Pancreas (tissue), 10 donors: ENCODE data around the gene LYPD5. TPM values are rescaled to one million over a fixed set of nuclear protein-coding genes. Genes with fewer than 3 reads are reported as not detected.
"Not testable (repeated sequence)": the region's sequence is repeated elsewhere in the genome, so short reads cannot be mapped to it uniquely, and the experiment has no call there.

Source experiments
- ATAC-seq, 4 donors: fragments of 200-7000 bp; cut with Tn5 transposase; one replicate each; pipeline versions ENCODE4 v1.8.0 to v1.9.1; 2020; ENCODE audit warnings: mild to moderate bottlenecking in 4 of 4, moderate library complexity in 4 of 4
- DNase-seq, 6 donors: peaks; one replicate each; pipeline ENCODE4 v3.0.0-alpha.2; 2020
- FAIRE-seq: peaks from 2 replicates; lab custom pipeline; 2012; peaks lifted over from hg19 to GRCh38; lab: Jason Lieb, UNC
- H3K27ac ChIP-seq, 4 donors: fragments of 200-600 bp; sonication (generic); 1 replicate in 3 of 4; 2 replicates in 1 of 4; pipeline versions ENCODE4 v1.5.0 to v1.8.0; 2020
- H3K27me3 ChIP-seq, 4 donors: fragments of 200-600 bp; one replicate each; pipeline ENCODE4 v1.8.0; 2021
- H3K36me3 ChIP-seq, 3 donors: fragments of 200-600 bp; sonication (generic) in 1 of 3; one replicate each; pipeline versions ENCODE4 v1.5.0 to v1.8.0; 2020 to 2021
- H3K4me1 ChIP-seq, 3 donors: fragments of 200-600 bp; one replicate each; pipeline ENCODE4 v1.8.0; 2021
- H3K4me3 ChIP-seq, 4 donors: fragments of 200-600 bp; sonication (generic) in 2 of 4; one replicate each; pipeline versions ENCODE4 v1.5.0 to v1.8.0; 2020 to 2021
- H3K9me3 ChIP-seq, 4 donors: fragments of 200-600 bp; one replicate each; pipeline ENCODE4 v1.8.0; 2021
- whole genome bisulfite sequencing, 2 donors: extraction: QIAGEN DNeasy Blood & Tissue Kit; methylation state at CpG; one replicate each; pipeline ENCODE4 v1.1.7; 2013; 5-methylcytosine and 5-hydroxymethylcytosine counted together
- intact Hi-C, 3 donors: fragments of 100-400 bp; cut with DNase I; formaldehyde crosslinking; loops; one replicate each; pipeline versions ENCODE4 v1.11.1 to v1.14.2; 2022
- polyA plus RNA-seq, 2 donors: library from polyadenylated mRNA; stranded (reverse); fragments of 200-250 nt; gene quantifications; one replicate each; pipeline ENCODE4 v1.2.3, GENCODE V29; 2013
- total RNA-seq, 6 donors: library from RNA; stranded (reverse); fragmentation: NEBNext Ultra II Directional in 4 of 6; extraction: Animal tissue kit (Norgen Biotek cat#: 25700) in 4 of 6; gene quantifications; one replicate each; pipeline versions ENCODE4 v1.2.1 to v1.2.4, GENCODE V29; 2021 to 2023
- TF ChIP-seq, protein P1 (sequence below), 4 donors: fragments of 200-600 bp; sonication (generic) in 3 of 4; IDR thresholded peaks; one replicate each; pipeline versions ENCODE4 v1.5.0 to v1.8.0; 2021; ENCODE audit warnings: antibody characterized with exemption in 4 of 4
- donor health status: healthy with polysubstance abuse.
- donor health status: DM: no; HTN: no; CAD: no; lungs with moderate emphysema.
- donor health status: DM: no; HTN: no; CAD: no.
- donor health status: control.
- donor health status: control.
- donor health status: Bipolar disorder and iron deficiency.
- donor health status: DM: yes; HTN: yes; CAD: no.
- donor health status: DM: no; HTN: no; CAD: no.
- donor health status: DM: no; HTN: no; CAD: no.
- donor health status: DM: yes; HTN: yes; CAD: no.

LYPD5 gene
- total and polyA plus RNA-seq, 8 donors = 0.09 to 1.2 (median 0.34) TPM

DNA sequence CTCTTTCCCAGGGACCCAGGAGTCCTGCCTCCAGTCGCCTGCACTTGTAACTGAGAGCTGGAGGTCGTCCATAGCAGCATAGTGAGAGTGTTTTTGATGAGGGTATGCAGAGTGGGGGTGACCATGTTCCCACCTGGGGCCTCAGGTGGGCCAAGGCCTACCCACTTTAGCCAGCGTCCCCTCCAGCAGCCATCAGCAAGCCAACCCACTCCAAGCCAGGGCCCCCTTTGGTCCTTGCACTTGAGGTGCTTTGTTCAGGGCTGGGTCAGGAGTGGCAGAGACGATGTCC lies 35.5 kb downstream of the LYPD5 start:
- H3K27ac ChIP-seq = no peak overlapping the region
- no peaks in the 10 kb centered on the region for H3K4me1 ChIP-seq
- H3K27me3 ChIP-seq = no peaks in the 10 kb centered on the region
- TF ChIP-seq, protein P1, sequence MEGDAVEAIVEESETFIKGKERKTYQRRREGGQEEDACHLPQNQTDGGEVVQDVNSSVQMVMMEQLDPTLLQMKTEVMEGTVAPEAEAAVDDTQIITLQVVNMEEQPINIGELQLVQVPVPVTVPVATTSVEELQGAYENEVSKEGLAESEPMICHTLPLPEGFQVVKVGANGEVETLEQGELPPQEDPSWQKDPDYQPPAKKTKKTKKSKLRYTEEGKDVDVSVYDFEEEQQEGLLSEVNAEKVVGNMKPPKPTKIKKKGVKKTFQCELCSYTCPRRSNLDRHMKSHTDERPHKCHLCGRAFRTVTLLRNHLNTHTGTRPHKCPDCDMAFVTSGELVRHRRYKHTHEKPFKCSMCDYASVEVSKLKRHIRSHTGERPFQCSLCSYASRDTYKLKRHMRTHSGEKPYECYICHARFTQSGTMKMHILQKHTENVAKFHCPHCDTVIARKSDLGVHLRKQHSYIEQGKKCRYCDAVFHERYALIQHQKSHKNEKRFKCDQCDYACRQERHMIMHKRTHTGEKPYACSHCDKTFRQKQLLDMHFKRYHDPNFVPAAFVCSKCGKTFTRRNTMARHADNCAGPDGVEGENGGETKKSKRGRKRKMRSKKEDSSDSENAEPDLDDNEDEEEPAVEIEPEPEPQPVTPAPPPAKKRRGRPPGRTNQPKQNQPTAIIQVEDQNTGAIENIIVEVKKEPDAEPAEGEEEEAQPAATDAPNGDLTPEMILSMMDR (IDR thresholded peaks at IDR 0.05) = no peak
- H3K4me3 ChIP-seq = no peak overlapping the region
- FAIRE-seq (no peak), DNase-seq (no peak), ATAC-seq (no peak)
- intact Hi-C loops = no loop called here
- no peaks in the 10 kb centered on the region for H3K36me3 ChIP-seq
- no peaks in the 10 kb centered on the region for H3K9me3 ChIP-seq
- 66 to 72% methylated on average over 4 of the region's 4 CpGs for WGBS, 2 donors

DNA sequence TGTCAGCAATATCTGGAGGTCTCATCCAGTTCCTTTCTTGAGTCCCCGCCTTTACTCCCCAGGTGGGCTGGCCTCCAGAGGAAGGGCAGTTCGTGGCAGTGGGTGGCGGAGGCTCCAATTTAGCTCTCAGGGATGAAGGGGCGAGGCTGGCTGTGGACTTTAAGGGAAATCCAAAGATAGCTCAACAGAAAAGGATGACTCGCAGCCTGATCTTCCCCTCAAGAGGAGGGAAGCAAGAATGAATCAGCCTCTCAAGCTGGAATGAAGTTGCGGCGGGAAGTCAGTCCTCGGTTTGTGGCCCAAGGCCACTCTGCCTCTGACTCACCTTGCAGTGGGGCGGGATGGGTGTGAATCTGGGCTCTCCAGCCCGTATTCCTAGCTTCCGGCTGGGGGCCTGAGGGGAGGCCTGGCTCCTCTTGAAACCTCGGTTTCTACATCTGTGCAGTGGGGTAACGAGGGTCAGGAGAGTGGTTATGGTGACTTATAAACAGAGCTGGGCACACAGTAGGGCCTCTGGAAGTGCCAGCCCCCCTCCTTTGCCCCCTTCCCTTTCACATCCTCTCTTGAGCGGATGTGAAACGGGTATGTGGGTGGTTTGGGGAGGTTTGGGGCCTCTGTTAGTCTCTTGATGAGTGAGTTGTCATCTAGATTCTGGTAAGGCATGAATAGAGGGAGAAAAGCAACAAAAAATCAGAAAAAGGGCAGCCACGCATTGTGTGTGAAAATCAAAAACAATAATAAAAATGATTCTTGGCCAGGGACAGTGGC lies 37.0 kb downstream of the LYPD5 start:
- DNase-seq (no peak), FAIRE-seq (no peak), ATAC-seq (peak in 3 of 4 donors; percentile 69 to 82 (median 77))
- Histone ChIP-seq H3K4me1 (no peaks in the 10 kb centered on the region), H3K9me3 (no peaks in the 10 kb centered on the region), H3K27ac (peak overlapping the region in 2 of 4 donors; percentile 21 to 47), H3K36me3 (no peaks in the 10 kb centered on the region), H3K4me3 (no peak overlapping the region), H3K27me3 (no peaks in the 10 kb centered on the region)
- 67 to 73% methylated on average over 16 of the region's 16 CpGs for WGBS, 2 donors
- TF ChIP-seq, protein P1 (IDR thresholded peaks at IDR 0.05) = no peak
- intact Hi-C loops = no loop called here

DNA sequence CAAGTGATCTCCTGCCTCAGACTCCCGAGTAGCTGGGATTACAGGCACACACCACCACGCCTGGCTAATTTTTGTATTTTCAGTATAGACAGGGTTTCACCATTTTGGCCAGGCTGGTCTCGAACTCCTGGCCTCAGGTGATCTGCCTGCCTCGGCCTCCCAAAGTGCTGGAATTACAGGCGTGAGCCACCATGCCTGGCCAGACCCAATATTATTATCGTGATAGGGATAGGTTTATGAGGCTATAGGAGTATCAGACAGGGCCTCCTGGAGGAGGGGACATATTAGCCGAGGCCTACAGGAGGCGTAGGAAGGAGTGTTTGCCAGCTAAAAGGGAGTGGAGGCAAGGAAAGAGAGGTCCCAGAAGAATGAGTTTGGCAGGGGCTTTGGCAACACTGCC lies 37.6 kb downstream of the LYPD5 start:
- FAIRE-seq, H3K4me3 ChIP-seq, H3K9me3 ChIP-seq, intact Hi-C loops, H3K27me3 ChIP-seq, ATAC-seq, DNase-seq, H3K36me3 ChIP-seq, H3K4me1 ChIP-seq: not testable (repeated sequence)
- WGBS, 2 donors = 78 to 86% methylated on average over 8 of the region's 8 CpGs
- H3K27ac ChIP-seq = peak overlapping the region in 1 of 4 donors; percentile 21

DNA sequence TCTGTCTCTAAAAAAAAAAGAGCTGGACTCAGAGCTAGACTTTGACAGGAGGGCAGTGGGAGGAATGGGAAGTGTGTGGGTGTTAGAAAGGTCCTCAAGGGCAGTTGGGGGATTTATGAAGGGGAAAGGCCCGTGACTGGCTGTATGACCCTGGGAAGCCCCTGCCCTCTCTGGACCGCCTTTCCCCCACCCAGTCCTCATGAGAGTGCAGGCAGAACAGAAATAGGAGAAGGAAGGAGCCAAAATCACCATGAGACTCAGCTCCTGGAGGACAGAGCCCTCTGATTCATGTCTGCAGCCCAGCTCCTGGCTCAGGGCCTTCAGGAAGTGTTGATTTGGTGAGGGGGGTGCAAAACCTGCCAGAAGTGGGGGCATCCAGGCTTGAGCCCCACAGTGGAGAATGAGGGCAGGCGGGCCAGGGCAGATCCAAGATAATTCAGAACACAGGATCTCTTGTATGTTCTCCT lies 38.7 kb downstream of the LYPD5 start:
- intact Hi-C loops = no loop called here
- no peaks in the 10 kb centered on the region for H3K36me3 ChIP-seq
- H3K9me3 ChIP-seq = no peaks in the 10 kb centered on the region
- 62 to 63% methylated on average over 3 of the region's 3 CpGs for WGBS, 2 donors
- DNase-seq (no peak), ATAC-seq (peak in 3 of 4 donors; percentile 18 to 62 (median 24)), FAIRE-seq (no peak)
- no peak overlapping the region for H3K27ac ChIP-seq
- no peaks in the 10 kb centered on the region for H3K27me3 ChIP-seq
- TF ChIP-seq, protein P1 (IDR thresholded peaks at IDR 0.05) = no peak
- H3K4me3 ChIP-seq = no peak overlapping the region
- H3K4me1 ChIP-seq = no peaks in the 10 kb centered on the region

DNA sequence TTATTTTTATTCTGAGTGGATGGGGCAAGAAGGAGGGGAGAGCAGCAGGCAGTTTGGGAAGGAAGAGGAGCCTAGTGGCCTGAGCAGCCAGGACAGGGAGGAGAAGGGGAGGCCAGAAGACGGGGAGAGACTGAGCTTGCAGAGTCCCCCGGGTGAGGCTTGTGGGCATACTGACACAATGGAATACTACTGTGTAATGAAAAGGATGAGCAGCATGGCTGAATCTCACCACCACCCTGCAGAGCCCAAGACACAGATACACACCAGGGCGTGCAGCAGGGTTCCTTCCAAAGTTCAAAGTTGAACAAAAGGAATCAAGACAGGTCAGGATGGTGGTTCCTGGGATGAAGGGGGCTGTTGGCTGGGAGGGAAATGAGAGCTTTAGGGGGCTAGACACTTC lies 39.4 kb downstream of the LYPD5 start:
- 61 to 83% methylated on average over 3 of the region's 3 CpGs for WGBS, 2 donors
- Histone ChIP-seq H3K4me1 (no peaks in the 10 kb centered on the region), H3K9me3 (no peaks in the 10 kb centered on the region), H3K27ac (no peak overlapping the region), H3K36me3 (no peaks in the 10 kb centered on the region), H3K27me3 (no peaks in the 10 kb centered on the region), H3K4me3 (no peak overlapping the region)
- ATAC-seq (no peak), DNase-seq (no peak), FAIRE-seq (no peak)
- TF ChIP-seq, protein P1 (IDR thresholded peaks at IDR 0.05) = no peak
- intact Hi-C loops = no loop called here
